Mucosa of stomach (tissue), 1 donor: Measurements from ENCODE around the gene PROSER2.
"Not testable (repeated sequence)": the region's sequence is repeated elsewhere in the genome, so short reads cannot be mapped to it uniquely, and the experiment has no call there.

ENCODE experiments used
- H3K27me3 ChIP-seq: one replicate; pipeline ENCODE4 v1.7.0; 2013; ENCODE audit warnings: mild to moderate bottlenecking, low read length; ENCODE audit not compliant: control insufficient read depth, insufficient read depth
- H3K36me3 ChIP-seq: one replicate; pipeline ENCODE4 v1.7.0; 2013; ENCODE audit warnings: low read length; ENCODE audit not compliant: control insufficient read depth, insufficient read depth
- H3K4me1 ChIP-seq: one replicate; pipeline ENCODE4 v1.7.0; 2013; ENCODE audit warnings: mild to moderate bottlenecking, low read length; ENCODE audit not compliant: control insufficient read depth, insufficient read depth
- H3K4me3 ChIP-seq: one replicate; pipeline ENCODE4 v1.7.0; 2013; ENCODE audit warnings: low read length
- H3K9ac ChIP-seq: one replicate; pipeline ENCODE4 v1.7.0; 2013; ENCODE audit warnings: mild to moderate bottlenecking, low read length, moderate library complexity
- H3K9me3 ChIP-seq: one replicate; pipeline ENCODE4 v1.7.0; 2013; ENCODE audit warnings: mild to moderate bottlenecking, low read length, moderate library complexity; ENCODE audit not compliant: control insufficient read depth
- donor health status: Pancreatic carcinoma.

PROSER2 gene

GRCh38 chr10:11845113-11845512, 22.0 kb downstream of the PROSER2 start:
- Histone ChIP-seq H3K27me3 (no peaks in the 10 kb centered on the region), H3K9me3 (no peaks in the 10 kb centered on the region), H3K4me1 (no peaks in the 10 kb centered on the region), H3K9ac (no peak overlapping the region), H3K36me3 (no peaks in the 10 kb centered on the region), H3K4me3 (no peak overlapping the region)

GRCh38 chr10:11846542-11846941, 23.4 kb downstream of the PROSER2 start:
- Histone ChIP-seq H3K9ac (no peak overlapping the region), H3K27me3 (no peaks in the 10 kb centered on the region), H3K4me3 (no peak overlapping the region), H3K9me3 (no peaks in the 10 kb centered on the region), H3K36me3 (no peaks in the 10 kb centered on the region), H3K4me1 (no peaks in the 10 kb centered on the region)

GRCh38 chr10:11849277-11849676, 26.1 kb downstream of the PROSER2 start:
- no peaks in the 10 kb centered on the region for H3K9me3 ChIP-seq
- no peak overlapping the region for H3K9ac ChIP-seq
- no peak overlapping the region for H3K4me3 ChIP-seq
- H3K36me3 ChIP-seq, result no peaks in the 10 kb centered on the region
- no peaks in the 10 kb centered on the region for H3K4me1 ChIP-seq
- no peaks in the 10 kb centered on the region for H3K27me3 ChIP-seq

- no peaks in the 10 kb centered on the region for H3K4me1 ChIP-seq
- no peak overlapping the region for H3K9ac ChIP-seq
- no peak overlapping the region for H3K4me3 ChIP-seq
- no peaks in the 10 kb centered on the region for H3K27me3 ChIP-seq
- H3K9me3 ChIP-seq, result no peaks in the 10 kb centered on the region
- H3K36me3 ChIP-seq, result no peaks in the 10 kb centered on the region
These were observed 26.8 kb downstream of the PROSER2 start for GRCh38 chr10:11849911-11850310.

- Histone ChIP-seq H3K9me3 (no peaks in the 10 kb centered on the region), H3K4me1 (peaks cover 5% of the 10 kb centered on the region), H3K27me3 (no peaks in the 10 kb centered on the region), H3K4me3 (no peak overlapping the region), H3K36me3 (no peaks in the 10 kb centered on the region), H3K9ac (no peak overlapping the region)
These were observed 28.8 kb downstream of the PROSER2 start for GRCh38 chr10:11851910-11852309.

- not testable (repeated sequence) for H3K27me3 ChIP-seq, H3K4me1 ChIP-seq, H3K36me3 ChIP-seq, H3K9ac ChIP-seq, H3K9me3 ChIP-seq, H3K4me3 ChIP-seq
These were observed 29.5 kb downstream of the PROSER2 start for GRCh38 chr10:11852637-11853036.

- H3K9me3 ChIP-seq, result no peaks in the 10 kb centered on the region
- H3K4me1 ChIP-seq, result peaks cover 7% of the 10 kb centered on the region
- H3K4me3 ChIP-seq, result no peak overlapping the region
- H3K9ac ChIP-seq, result no peak overlapping the region
- no peaks in the 10 kb centered on the region for H3K36me3 ChIP-seq
- no peaks in the 10 kb centered on the region for H3K27me3 ChIP-seq
These were observed 30.3 kb downstream of the PROSER2 start for GRCh38 chr10:11853468-11853867.

- Histone ChIP-seq H3K4me1 (peaks cover 7% of the 10 kb centered on the region), H3K9ac (no peak overlapping the region), H3K4me3 (no peak overlapping the region), H3K36me3 (no peaks in the 10 kb centered on the region), H3K9me3 (no peaks in the 10 kb centered on the region), H3K27me3 (no peaks in the 10 kb centered on the region)
These were observed 31.1 kb downstream of the PROSER2 start for GRCh38 chr10:11854301-11854700.

- H3K27me3 ChIP-seq, result no peaks in the 10 kb centered on the region
- peaks cover 7% of the 10 kb centered on the region for H3K4me1 ChIP-seq
- H3K9me3 ChIP-seq, result no peaks in the 10 kb centered on the region
- H3K4me3 ChIP-seq, result no peak overlapping the region
- H3K36me3 ChIP-seq, result no peaks in the 10 kb centered on the region
- H3K9ac ChIP-seq, result no peak overlapping the region
These were observed 32.9 kb downstream of the PROSER2 start for GRCh38 chr10:11856089-11856488.

- no peaks in the 10 kb centered on the region for H3K9me3 ChIP-seq
- H3K27me3 ChIP-seq, result no peaks in the 10 kb centered on the region
- no peak overlapping the region for H3K4me3 ChIP-seq
- peaks cover 7% of the 10 kb centered on the region for H3K4me1 ChIP-seq
- no peak overlapping the region for H3K9ac ChIP-seq
- no peaks in the 10 kb centered on the region for H3K36me3 ChIP-seq
These were observed 33.5 kb downstream of the PROSER2 start for GRCh38 chr10:11856678-11857077.

- Histone ChIP-seq H3K4me1 (peaks cover 7% of the 10 kb centered on the region), H3K27me3 (no peaks in the 10 kb centered on the region), H3K9ac (no peak overlapping the region), H3K36me3 (no peaks in the 10 kb centered on the region), H3K9me3 (no peaks in the 10 kb centered on the region), H3K4me3 (no peak overlapping the region)
These were observed 34.9 kb downstream of the PROSER2 start for GRCh38 chr10:11858093-11858492.

GRCh38 chr10:11861341-11861740, 38.2 kb downstream of the PROSER2 start:
- H3K4me1 ChIP-seq, result peaks cover 7% of the 10 kb centered on the region
- no peaks in the 10 kb centered on the region for H3K9me3 ChIP-seq
- no peaks in the 10 kb centered on the region for H3K27me3 ChIP-seq
- no peak overlapping the region for H3K4me3 ChIP-seq
- H3K36me3 ChIP-seq, result no peaks in the 10 kb centered on the region
- no peak overlapping the region for H3K9ac ChIP-seq

GRCh38 chr10:11861811-11862428, 38.8 kb downstream of the PROSER2 start:
- Histone ChIP-seq H3K4me1 (peaks cover 2% of the 10 kb centered on the region), H3K9me3 (no peaks in the 10 kb centered on the region), H3K9ac (no peak overlapping the region), H3K36me3 (no peaks in the 10 kb centered on the region), H3K27me3 (no peaks in the 10 kb centered on the region), H3K4me3 (no peak overlapping the region)
